K562 (cell line): ENCODE data around the gene SERP1.

Source experiments
- BRD4 ChIP-seq: fragments of 200-600 bp; sonication (generic); IDR thresholded peaks from 2 replicates; pipeline ENCODE4 v1.6.1; 2017; ENCODE audit warnings: inconsistent platforms
- CBX2 ChIP-seq: fragments of 200-600 bp; sonication (generic); IDR thresholded peaks from one replicate; pipeline ENCODE4 v1.6.1; 2012; ENCODE audit warnings: mild to moderate bottlenecking, low read length, inconsistent platforms; ENCODE audit not compliant: insufficient read depth, poor library complexity, severe bottlenecking
- CREB1 ChIP-seq, 2 experiments: sonication (generic) in 1 of 2; formaldehyde crosslinking in 1 of 2; IDR thresholded peaks; 2 replicates each; pipeline versions ENCODE4 v1.6.1 to v1.8.0; 2012 to 2022; ENCODE audit warnings: inconsistent platforms in 1 of 2, mild to moderate bottlenecking in 1 of 2, missing genetic modification reagents in 1 of 2, moderate library complexity in 1 of 2
- CSDE1 ChIP-seq, 2 experiments: fragments of 450-650 bp; IDR thresholded peaks; 2 replicates each; pipeline ENCODE4 v1.6.1; 2016; ENCODE audit warnings: mild to moderate bottlenecking in 1 of 2
- CTCF ChIP-seq, 3 experiments: IDR thresholded peaks in 2 of 3; conservative IDR thresholded peaks in 1 of 3; 2 replicates each; pipeline ENCODE4 v1.5.1; 2011 to 2012; ENCODE audit warnings: low read length in 3 of 3, mild to moderate bottlenecking in 3 of 3, control low read depth in 2 of 3, improper control_type of control experiment in 1 of 3, inconsistent platforms in 1 of 3, low read depth in 1 of 3, mixed read lengths in 1 of 3, moderate library complexity in 1 of 3; ENCODE audit not compliant: insufficient read depth in 2 of 3
- ELF4 ChIP-seq: fragments of 450-650 bp; formaldehyde crosslinking; IDR thresholded peaks from 2 replicates; pipeline ENCODE4 v1.4.0; 2022; ENCODE audit warnings: missing genetic modification characterization
- GATA2 ChIP-seq: sonication (generic); formaldehyde crosslinking; IDR thresholded peaks from 2 replicates; pipeline ENCODE4 v1.4.0; 2020; ENCODE audit warnings: mild to moderate bottlenecking, missing genetic modification reagents
- NR2C2 ChIP-seq, 2 experiments: fragments of 200-800 bp in 1 of 2; sonication (Bioruptor generic) in 1 of 2; sonication (generic) in 1 of 2; formaldehyde crosslinking in 1 of 2; IDR thresholded peaks; 2 replicates each; pipeline versions ENCODE4 v1.6.1 to v1.8.0; 2016 to 2022; ENCODE audit warnings: mild to moderate bottlenecking in 1 of 2, missing compliant biosample characterization in 1 of 2, missing genetic modification characterization in 1 of 2, missing genetic modification reagents in 1 of 2
- RBM39 ChIP-seq: fragments of 200-400 bp; formaldehyde crosslinking; optimal IDR thresholded peaks from 2 replicates; pipeline ENCODE3; 2018; ENCODE audit warnings: low read depth, low read length
- SMAD1 ChIP-seq: fragments of 150-350 bp; IDR thresholded peaks from 2 replicates; pipeline ENCODE4 v1.6.1; 2014; ENCODE audit warnings: low read length, low read depth; ENCODE audit not compliant: partially characterized antibody
- ZBTB40 ChIP-seq, 2 experiments: fragments of 450-650 bp in 1 of 2; sonication (generic) in 1 of 2; formaldehyde crosslinking in 1 of 2; IDR thresholded peaks; 2 replicates each; pipeline versions ENCODE4 v1.7.1 to v1.9.0; 2016 to 2022; ENCODE audit warnings: inconsistent platforms in 1 of 2, mild to moderate bottlenecking in 1 of 2, missing genetic modification reagents in 1 of 2
- ZNF3 ChIP-seq: fragments of 250-450 bp; sonication (Bioruptor Pico); IDR thresholded peaks from 2 replicates; pipeline ENCODE4 v1.5.0; 2021; ENCODE audit warnings: mild to moderate bottlenecking, moderate library complexity
- ZNF76 ChIP-seq: fragments of 250-450 bp; sonication (Bioruptor Pico); IDR thresholded peaks from 2 replicates; pipeline ENCODE4 v1.4.0; 2020; ENCODE audit warnings: mild to moderate bottlenecking, moderate library complexity, borderline replicate concordance

- TF ChIP-seq CREB1 (IDR thresholded peaks at IDR 0.05) (no peak), CREB1 (CRISPR knock-in tag; IDR thresholded peaks at IDR 0.05) (no peak), CSDE1 (IDR thresholded peaks at IDR 0.05) (no peak), ZNF3 (CRISPR knock-in tag) (no peak), RBM39 (no peak), CBX2 (no peak), ZBTB40 (IDR thresholded peaks at IDR 0.05) (no peak), ZBTB40 (CRISPR knock-in tag; IDR thresholded peaks at IDR 0.05) (no peak), CTCF (IDR thresholded peaks at IDR 0.05 in 2 of 3, conservative IDR thresholded peaks at IDR 0.05 in 1 of 3; ENCODE audit: insufficient read depth in 2 of 3, low read depth in 1 of 3, low read length in 3 of 3) (no peak), SMAD1 (no peak), ELF4 (CRISPR knock-in tag) (no peak), ZNF76 (no peak), NR2C2 (CRISPR knock-in tag; IDR thresholded peaks at IDR 0.05) (no peak), NR2C2 (tag; IDR thresholded peaks at IDR 0.05) (no peak), BRD4 (no peak), GATA2 (CRISPR knock-in tag) (no peak)
Measured at GRCh38 chr3:150540297-150540696, 6.0 kb downstream of the SERP1 start.
